PFSK-1 (cell line): ENCODE data around the gene CC2D2A.

ENCODE experiments used
- FOXP2 ChIP-seq: optimal IDR thresholded peaks from 2 replicates; pipeline ENCODE3; 2011; ENCODE audit warnings: borderline replicate concordance, control low read depth, inconsistent platforms; ENCODE audit not compliant: insufficient read depth; ENCODE audit errors: extremely low read length, extremely low read depth
- POLR2AphosphoS5 ChIP-seq: IDR thresholded peaks from 2 replicates; pipeline ENCODE4 v1.6.1; 2012; ENCODE audit warnings: low read depth, mild to moderate bottlenecking, control low read depth, low read length, moderate library complexity
- SIN3A ChIP-seq: IDR thresholded peaks from 2 replicates; pipeline ENCODE4 v1.6.1; 2012; ENCODE audit warnings: mild to moderate bottlenecking, low read length, moderate library complexity, borderline replicate concordance; ENCODE audit not compliant: insufficient read depth
- TAF1 ChIP-seq: IDR thresholded peaks from 2 replicates; pipeline ENCODE4 v1.6.1; 2012; ENCODE audit warnings: low read length, control low read depth, borderline replicate concordance; ENCODE audit not compliant: insufficient read depth
- TF ChIP-seq, protein P1 (sequence below), 2 experiments: IDR thresholded peaks; 2 replicates each; pipeline versions ENCODE4 v1.6.1 to v1.8.0; 2011 to 2012; ENCODE audit warnings: low read depth in 2 of 2, low read length in 2 of 2, control low read depth in 1 of 2, inconsistent platforms in 1 of 2, mild to moderate bottlenecking in 1 of 2, moderate library complexity in 1 of 2; ENCODE audit not compliant: insufficient read depth in 1 of 2

Gene CC2D2A

DNA sequence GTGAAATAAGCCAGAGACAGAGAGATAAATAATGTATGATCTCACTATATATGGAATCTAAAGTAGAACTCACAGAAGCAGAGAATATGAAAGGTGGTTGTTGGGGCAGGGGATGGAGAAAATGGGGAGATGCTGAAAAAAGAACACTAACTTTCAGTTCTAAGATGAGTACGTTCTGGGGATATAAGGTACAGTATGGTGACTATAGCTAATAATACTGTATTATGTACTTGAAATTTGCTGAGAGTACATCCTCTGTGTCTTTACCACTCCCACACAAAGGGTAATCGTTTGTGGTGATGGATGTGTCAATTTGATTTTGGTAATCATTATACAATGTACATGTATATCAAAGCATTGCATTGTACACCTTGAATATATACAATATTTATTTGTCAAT, 178.9 kb downstream of the CC2D2A start:
- no peak for TF ChIP-seq SIN3A
- TF ChIP-seq POLR2AphosphoS5 = no peak
- no peak for TF ChIP-seq FOXP2
- no peak for TF ChIP-seq TAF1
- TF ChIP-seq, protein P1, sequence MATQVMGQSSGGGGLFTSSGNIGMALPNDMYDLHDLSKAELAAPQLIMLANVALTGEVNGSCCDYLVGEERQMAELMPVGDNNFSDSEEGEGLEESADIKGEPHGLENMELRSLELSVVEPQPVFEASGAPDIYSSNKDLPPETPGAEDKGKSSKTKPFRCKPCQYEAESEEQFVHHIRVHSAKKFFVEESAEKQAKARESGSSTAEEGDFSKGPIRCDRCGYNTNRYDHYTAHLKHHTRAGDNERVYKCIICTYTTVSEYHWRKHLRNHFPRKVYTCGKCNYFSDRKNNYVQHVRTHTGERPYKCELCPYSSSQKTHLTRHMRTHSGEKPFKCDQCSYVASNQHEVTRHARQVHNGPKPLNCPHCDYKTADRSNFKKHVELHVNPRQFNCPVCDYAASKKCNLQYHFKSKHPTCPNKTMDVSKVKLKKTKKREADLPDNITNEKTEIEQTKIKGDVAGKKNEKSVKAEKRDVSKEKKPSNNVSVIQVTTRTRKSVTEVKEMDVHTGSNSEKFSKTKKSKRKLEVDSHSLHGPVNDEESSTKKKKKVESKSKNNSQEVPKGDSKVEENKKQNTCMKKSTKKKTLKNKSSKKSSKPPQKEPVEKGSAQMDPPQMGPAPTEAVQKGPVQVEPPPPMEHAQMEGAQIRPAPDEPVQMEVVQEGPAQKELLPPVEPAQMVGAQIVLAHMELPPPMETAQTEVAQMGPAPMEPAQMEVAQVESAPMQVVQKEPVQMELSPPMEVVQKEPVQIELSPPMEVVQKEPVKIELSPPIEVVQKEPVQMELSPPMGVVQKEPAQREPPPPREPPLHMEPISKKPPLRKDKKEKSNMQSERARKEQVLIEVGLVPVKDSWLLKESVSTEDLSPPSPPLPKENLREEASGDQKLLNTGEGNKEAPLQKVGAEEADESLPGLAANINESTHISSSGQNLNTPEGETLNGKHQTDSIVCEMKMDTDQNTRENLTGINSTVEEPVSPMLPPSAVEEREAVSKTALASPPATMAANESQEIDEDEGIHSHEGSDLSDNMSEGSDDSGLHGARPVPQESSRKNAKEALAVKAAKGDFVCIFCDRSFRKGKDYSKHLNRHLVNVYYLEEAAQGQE (IDR thresholded peaks at IDR 0.05; ENCODE audit: insufficient read depth in 1 of 2, low read depth in 2 of 2, low read length in 2 of 2) = no peak

DNA sequence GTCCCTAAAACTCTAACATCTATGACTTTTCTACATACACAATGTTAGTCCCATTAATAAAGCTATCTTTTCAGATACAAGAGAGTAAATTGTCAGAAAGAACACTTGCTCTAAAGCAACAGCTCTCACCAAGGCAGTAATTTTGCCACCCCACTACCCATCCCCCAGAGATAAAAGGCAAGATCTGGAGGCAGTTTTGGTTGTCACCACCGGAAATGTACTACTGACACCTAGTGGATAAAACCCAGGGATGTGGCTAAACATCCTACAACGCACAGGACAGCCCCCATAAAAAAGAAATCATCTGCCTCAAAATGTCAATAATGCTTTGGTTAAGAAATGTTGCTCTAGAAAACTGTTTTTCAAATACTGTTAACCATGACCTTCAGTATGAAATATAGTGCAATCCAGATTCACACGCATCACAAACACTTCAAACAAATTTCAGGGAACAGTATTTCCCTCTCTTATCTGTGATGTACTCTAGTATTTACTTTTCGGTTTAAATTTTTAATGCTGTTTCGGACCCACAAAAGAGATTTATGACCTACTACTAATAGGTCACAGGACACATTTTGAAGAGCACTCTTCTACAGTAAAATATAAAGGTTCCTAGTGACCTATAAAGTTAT, 180.3 kb downstream of the CC2D2A start:
- TF ChIP-seq TAF1 (no peak), FOXP2 (no peak), SIN3A (no peak), POLR2AphosphoS5 (no peak)
- TF ChIP-seq, protein P1 (IDR thresholded peaks at IDR 0.05; ENCODE audit: insufficient read depth in 1 of 2, low read depth in 2 of 2, low read length in 2 of 2) = no peak
